ENCODE results near the gene ZBTB45. TPM values are rescaled to one million over a fixed set of nuclear protein-coding genes. Genes with fewer than 3 reads are reported as not detected.
A peak's percentile ranks its signal among the peaks of the same experiment; 100 is the strongest.

ZBTB45 gene
- total RNA-seq, 2 donors from 2014 or later, result 9.9 to 12.9 TPM

- peak overlapping the region; percentile 42 to 43 for H3K4me3 ChIP-seq
- 1 to 4% methylated on average over 18 to 27 of the region's 27 CpGs for WGBS, 2 donors
- TF ChIP-seq POLR2A (IDR thresholded peaks at IDR 0.05), result no peak
- no peak for TF ChIP-seq CTCF (IDR thresholded peaks at IDR 0.05)
- no peaks in the 10 kb centered on the region for H3K9me3 ChIP-seq
- peaks cover 22% of the 10 kb centered on the region for H3K4me1 ChIP-seq
- peaks cover 0 to 7% of the 10 kb centered on the region in 2 donors for H3K36me3 ChIP-seq (replicated peaks in 1 of 2; ENCODE audit: insufficient read depth in 1 of 2, low read depth in 2 of 2)
- no peaks in the 10 kb centered on the region for H3K27me3 ChIP-seq
- ATAC-seq (no peak), DNase-seq (no peak)
- peak overlapping the region; percentile 57 to 96 (median 82) for H3K27ac ChIP-seq
- intact Hi-C loops (cut with DNase I), result no loop called here
Measured at GRCh38 chr19:58476498-58477015, 43.1 kb downstream of the ZBTB45 start.

DNA sequence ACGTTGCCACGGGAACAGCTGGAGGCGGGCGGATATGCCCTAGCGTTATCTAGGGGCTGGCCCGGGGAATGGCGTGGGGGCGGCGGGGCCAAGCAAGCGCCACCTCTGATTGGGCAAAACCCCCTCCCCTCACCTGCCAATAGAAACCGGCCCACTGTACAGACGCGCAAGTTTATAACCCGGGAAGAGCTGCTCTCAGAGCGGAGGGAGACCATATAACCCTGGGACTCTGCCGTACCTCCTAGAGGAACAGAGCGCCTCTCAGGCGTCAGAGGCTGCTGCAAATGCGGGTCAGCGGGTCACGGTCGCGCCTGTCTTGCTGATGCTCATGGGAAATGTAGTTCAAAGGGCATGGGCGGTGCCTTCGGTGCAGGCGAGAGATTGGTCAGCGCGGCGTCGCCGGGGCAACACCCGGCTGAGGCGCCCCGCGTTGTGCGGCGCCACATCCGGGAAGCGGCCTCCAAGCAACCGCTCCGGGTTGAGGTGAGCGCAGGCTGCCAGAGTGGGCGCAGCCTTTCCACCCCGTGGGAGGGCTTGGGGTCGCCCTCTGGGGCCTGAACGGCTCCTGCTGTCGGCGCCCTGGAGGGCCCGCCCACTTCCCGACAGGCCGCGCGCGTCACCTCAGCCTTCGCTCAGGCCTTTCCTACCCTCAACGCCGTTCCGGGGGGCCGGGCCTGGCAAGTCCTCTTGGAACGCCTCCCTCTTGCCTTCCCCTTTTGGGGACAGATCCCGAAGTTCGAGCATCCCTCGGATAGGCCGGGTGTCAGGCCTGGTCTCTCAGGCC lies 43.7 kb downstream of the ZBTB45 start, which contains the start of gene ZNF446:
ZNF446 (plus strand) TSS at position 639 of the 784 bp plus-strand sequence. CDS start 867 bp downstream, outside the sequence.
- peak; percentile 92 for ATAC-seq
- Histone ChIP-seq H3K4me1 (peaks cover 22% of the 10 kb centered on the region), H3K9me3 (no peaks in the 10 kb centered on the region), H3K27ac (peak within 1 kb of the TSS; percentile 57 to 96 (median 82)), H3K36me3 (replicated peaks in 1 of 2; ENCODE audit: insufficient read depth in 1 of 2, low read depth in 2 of 2) (peaks cover 0 to 7% of the 10 kb centered on the region in 2 donors), H3K27me3 (no peaks in the 10 kb centered on the region), H3K4me3 (peak within 1 kb of the TSS; percentile 42 to 43)
- TF ChIP-seq POLR2A (IDR thresholded peaks at IDR 0.05) (peak; percentile 42 to 75 (median 75)), CTCF (IDR thresholded peaks at IDR 0.05) (peak in 2 of 7 experiments; percentile 5 to 7)
- peak; percentile 96 to 98 (median 96) for DNase-seq
- 0 to 1% methylated on average over 3 to 64 of the region's 64 CpGs for WGBS, 2 donors
- intact Hi-C loops (cut with DNase I), result no loop called here

- peak overlapping the region; percentile 57 to 96 (median 82) for H3K27ac ChIP-seq
- 23 to 54% methylated on average over 12 to 26 of the region's 27 CpGs for WGBS, 2 donors
- intact Hi-C loops (cut with DNase I), result no loop called here
- H3K4me3 ChIP-seq, result peak overlapping the region in 1 of 2 donors; percentile 42
- TF ChIP-seq POLR2A (IDR thresholded peaks at IDR 0.05), result no peak
- no peak for TF ChIP-seq CTCF (IDR thresholded peaks at IDR 0.05)
- peaks cover 22% of the 10 kb centered on the region for H3K4me1 ChIP-seq
- DNase-seq (no peak), ATAC-seq (no peak)
- no peaks in the 10 kb centered on the region for H3K9me3 ChIP-seq
- no peaks in the 10 kb centered on the region for H3K27me3 ChIP-seq
- peaks cover 0 to 10% of the 10 kb centered on the region in 2 donors for H3K36me3 ChIP-seq (replicated peaks in 1 of 2; ENCODE audit: insufficient read depth in 1 of 2, low read depth in 2 of 2)
Measured at GRCh38 chr19:58474997-58475713, 44.5 kb downstream of the ZBTB45 start.

GRCh38 chr19:58474291-58474996 lies 45.2 kb downstream of the ZBTB45 start:
- no peaks in the 10 kb centered on the region for H3K9me3 ChIP-seq
- H3K27ac ChIP-seq, result no peak overlapping the region
- no peak for TF ChIP-seq POLR2A (IDR thresholded peaks at IDR 0.05)
- TF ChIP-seq CTCF (IDR thresholded peaks at IDR 0.05), result no peak
- no peaks in the 10 kb centered on the region for H3K27me3 ChIP-seq
- no peak for ATAC-seq
- intact Hi-C loops (cut with DNase I), result no loop called here
- H3K36me3 ChIP-seq (replicated peaks in 1 of 2; ENCODE audit: insufficient read depth in 1 of 2, low read depth in 2 of 2), result peaks cover 0 to 12% of the 10 kb centered on the region in 2 donors
- WGBS, 2 donors, result 83% methylated on average over 12 of the region's 12 CpGs
- H3K4me1 ChIP-seq, result peaks cover 22% of the 10 kb centered on the region
- no peak overlapping the region for H3K4me3 ChIP-seq
- no peak for DNase-seq
